IMR-90 (cell line): Measurements from ENCODE around the gene NOP16. TPM values are rescaled to one million over a fixed set of nuclear protein-coding genes. Genes with fewer than 3 reads are reported as not detected.

Experiments used
- NFE2L2 ChIP-seq: fragments of 150-350 bp; IDR thresholded peaks from 2 replicates; pipeline ENCODE4 v1.6.1; 2016; ENCODE audit warnings: low read depth, mild to moderate bottlenecking, low read length
- RFX5 ChIP-seq: IDR thresholded peaks from 2 replicates; pipeline ENCODE4 v1.8.0; 2012; ENCODE audit warnings: low read depth, mild to moderate bottlenecking, low read length, moderate library complexity
- USF2 ChIP-seq: fragments of 150-350 bp; IDR thresholded peaks from 2 replicates; pipeline ENCODE4 v1.6.1; 2017; ENCODE audit warnings: mild to moderate bottlenecking, antibody characterized with exemption, low read length, low read depth
- polyA plus RNA-seq, 3 experiments: library from polyadenylated mRNA; depleted of rRNA; stranded (reverse); fragments of >200 nt; gene quantifications; 2 replicates each; pipeline ENCODE4 v1.2.3, GENCODE V29; 2012; ENCODE audit warnings: low replicate concordance in 1 of 3
- total RNA-seq: library from RNA; depleted of rRNA; stranded (reverse); fragments of >200 nt; gene quantifications from 2 replicates; pipeline ENCODE4 v1.2.3, GENCODE V29; 2012

The NOP16 gene
- total and polyA plus RNA-seq, 2 of the 4 experiments (the other 2 are of a cell fraction): 28.0 to 60.4 TPM

DNA sequence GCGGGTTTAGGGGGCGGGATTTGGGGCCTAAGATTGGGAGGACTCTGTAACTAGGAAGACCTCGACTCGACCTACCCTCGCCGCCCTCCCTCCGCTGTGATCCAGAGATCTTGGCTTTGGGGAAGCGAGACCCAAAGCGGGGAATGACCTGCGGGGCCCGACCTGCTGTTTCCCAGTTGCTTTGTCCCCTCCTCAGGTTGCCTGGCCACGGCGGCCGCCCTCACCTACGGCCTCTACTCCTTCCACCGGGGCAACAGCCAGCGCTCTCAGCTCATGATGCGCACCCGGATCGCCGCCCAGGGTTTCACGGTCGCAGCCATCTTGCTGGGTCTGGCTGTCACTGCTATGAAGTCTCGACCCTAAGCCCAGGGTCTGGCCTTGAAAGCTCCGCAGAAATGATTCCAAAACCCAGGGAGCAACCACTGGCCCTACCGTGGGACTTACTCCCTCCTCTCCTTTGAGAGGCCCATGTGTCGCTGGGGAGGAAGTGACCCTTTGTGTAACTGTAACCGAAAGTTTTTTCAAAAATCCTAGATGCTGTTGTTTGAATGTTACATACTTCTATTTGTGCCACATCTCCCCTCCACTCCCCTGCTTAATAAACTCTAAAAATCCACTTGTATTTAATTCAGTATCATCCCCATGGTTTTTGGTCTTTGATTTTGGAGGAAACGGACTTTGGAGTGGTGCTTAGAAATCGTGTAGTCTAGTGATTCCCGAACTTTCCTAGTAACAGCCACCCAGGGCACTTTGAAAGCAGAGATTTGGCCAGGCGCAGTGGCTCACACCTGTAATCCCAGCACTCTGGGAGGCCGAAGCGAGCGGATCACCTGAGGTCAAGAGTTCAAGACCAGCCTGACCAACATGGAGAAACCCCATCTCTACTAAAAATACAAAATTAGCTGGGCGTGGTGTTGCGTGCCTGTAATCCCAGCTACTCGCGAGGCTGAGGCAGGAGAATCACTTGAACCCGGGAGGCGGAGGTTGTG, 1.0 kb upstream of the NOP16 start (continued):
- no peak for TF ChIP-seq USF2
- no peak for TF ChIP-seq NFE2L2
- no peak for TF ChIP-seq RFX5
